Small intestine (tissue), 7 donors: ENCODE results near the gene TRERF1. TPM values are rescaled to one million over a fixed set of nuclear protein-coding genes. Genes with fewer than 3 reads are reported as not detected.
A peak's percentile ranks its signal among the peaks of the same experiment; 100 is the strongest.

ENCODE experiments used
- DNase-seq, 2 donors: peaks; one replicate each; pipeline versions ENCODE4 v3.0.0 to v3.0.0-alpha.2; 2013
- FAIRE-seq: peaks from 2 replicates; lab custom pipeline; 2012; peaks lifted over from hg19 to GRCh38; lab: Jason Lieb, UNC
- H3K27ac ChIP-seq, 3 donors: one replicate each; pipeline ENCODE4 v1.5.1; 2013; ENCODE audit warnings: low read length in 2 of 3, mild to moderate bottlenecking in 2 of 3, control low read depth in 1 of 3, inconsistent platforms in 1 of 3, low read depth in 1 of 3, moderate library complexity in 1 of 3
- H3K27me3 ChIP-seq, 3 donors: one replicate each; pipeline ENCODE4 v1.6.1; 2013; ENCODE audit warnings: low read length in 3 of 3, inconsistent platforms in 1 of 3; ENCODE audit not compliant: control insufficient read depth in 3 of 3, insufficient read depth in 3 of 3
- H3K36me3 ChIP-seq, 3 donors: one replicate each; pipeline ENCODE4 v1.6.1; 2013; ENCODE audit warnings: low read length in 3 of 3, inconsistent platforms in 1 of 3, low read depth in 1 of 3, mild to moderate bottlenecking in 1 of 3, moderate library complexity in 1 of 3; ENCODE audit not compliant: control insufficient read depth in 3 of 3, insufficient read depth in 2 of 3
- H3K4me1 ChIP-seq, 3 donors: one replicate each; pipeline ENCODE4 v1.6.1; 2013; ENCODE audit warnings: low read length in 2 of 3, inconsistent platforms in 1 of 3, low read depth in 1 of 3, mild to moderate bottlenecking in 1 of 3, moderate library complexity in 1 of 3; ENCODE audit not compliant: control insufficient read depth in 3 of 3, insufficient read depth in 2 of 3
- H3K4me3 ChIP-seq, 3 donors: one replicate each; pipeline ENCODE4 v1.5.1; 2013; ENCODE audit warnings: low read length in 3 of 3, control low read depth in 1 of 3, inconsistent platforms in 1 of 3, low read depth in 1 of 3, mild to moderate bottlenecking in 1 of 3, moderate library complexity in 1 of 3
- H3K9me3 ChIP-seq, 2 donors: one replicate each; pipeline ENCODE4 v1.6.1; 2013; ENCODE audit warnings: low read depth in 1 of 2, low read length in 1 of 2; ENCODE audit not compliant: control insufficient read depth in 2 of 2, insufficient read depth in 1 of 2
- WGBS, 3 donors: extraction: QIAGEN DNeasy Blood & Tissue Kit; methylation state at CpG; one replicate each; pipeline ENCODE4 v1.1.7; 2013; 5-methylcytosine and 5-hydroxymethylcytosine counted together
- polyA plus RNA-seq, 4 donors: library from polyadenylated mRNA; stranded (reverse) in 3 of 4; unstranded in 1 of 4; fragments of 200-250 nt in 3 of 4; fragments of 120-200 nt in 1 of 4; gene quantifications; one replicate each; pipeline versions ENCODE4 v1.2.1 to v1.2.3, GENCODE V29; 2013
- donor health status: healthy with polysubstance abuse.
- donor health status: control.
- donor health status: control.
- donor health status: Bipolar disorder and iron deficiency.
- donor health status: healthy.

TRERF1 gene
- polyA plus RNA-seq, 4 donors, result 0.22 to 5.0 (median 2.3) TPM

DNA sequence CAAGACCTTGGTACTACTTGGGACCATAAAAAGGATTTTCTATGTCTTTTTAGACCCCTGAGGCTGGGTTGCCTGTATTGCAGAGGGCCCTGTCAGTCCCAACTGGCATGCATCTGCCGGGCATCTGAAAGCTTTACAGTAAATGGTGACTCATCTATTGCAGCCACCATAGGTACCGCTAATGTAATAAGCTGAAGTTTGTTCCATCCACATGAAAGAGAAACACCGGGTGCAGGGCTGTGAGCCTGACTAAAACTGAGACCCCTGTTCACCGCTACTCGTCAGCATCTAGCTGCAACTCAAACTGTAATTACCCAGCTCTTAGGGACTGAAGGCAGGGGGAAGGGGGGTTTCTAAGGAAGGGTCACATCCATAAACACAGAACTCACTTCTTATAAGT, 49.5 kb downstream of the TRERF1 start:
- no peaks in the 10 kb centered on the region for H3K36me3 ChIP-seq
- H3K4me1 ChIP-seq, result peaks cover 16 to 35% (median 19%) of the 10 kb centered on the region in 3 donors
- DNase-seq, result peak in 1 of 2 donors; percentile 62
- H3K27ac ChIP-seq, result peak overlapping the region in 1 of 3 donors; percentile 17
- 23 to 44% (median 23%) methylated on average over 5 of the region's 5 CpGs for WGBS, 3 donors
- no peak overlapping the region for H3K4me3 ChIP-seq
- no peak for FAIRE-seq
- H3K9me3 ChIP-seq, result no peaks in the 10 kb centered on the region
- H3K27me3 ChIP-seq, result no peaks in the 10 kb centered on the region

- Histone ChIP-seq H3K9me3 (no peaks in the 10 kb centered on the region), H3K27ac (no peak overlapping the region), H3K27me3 (no peaks in the 10 kb centered on the region), H3K36me3 (no peaks in the 10 kb centered on the region), H3K4me3 (no peak overlapping the region), H3K4me1 (peaks cover 16 to 30% (median 16%) of the 10 kb centered on the region in 3 donors)
- FAIRE-seq (no peak), DNase-seq (peak in 1 of 2 donors; percentile 61)
- WGBS, 3 donors, result 56 to 70% (median 69%) methylated on average over 3 of the region's 3 CpGs
These were observed 50.1 kb downstream of the TRERF1 start for GRCh38 chr6:42401613-42401951.

GRCh38 chr6:42400886-42401612, 50.7 kb downstream of the TRERF1 start:
- no peaks in the 10 kb centered on the region for H3K27me3 ChIP-seq
- H3K4me1 ChIP-seq, result peaks cover 16 to 28% (median 16%) of the 10 kb centered on the region in 3 donors
- 83 to 91% (median 83%) methylated on average over 8 of the region's 8 CpGs for WGBS, 3 donors
- no peak overlapping the region for H3K27ac ChIP-seq
- DNase-seq, result no peak
- no peak for FAIRE-seq
- no peaks in the 10 kb centered on the region for H3K9me3 ChIP-seq
- H3K4me3 ChIP-seq, result no peak overlapping the region
- no peaks in the 10 kb centered on the region for H3K36me3 ChIP-seq

DNA sequence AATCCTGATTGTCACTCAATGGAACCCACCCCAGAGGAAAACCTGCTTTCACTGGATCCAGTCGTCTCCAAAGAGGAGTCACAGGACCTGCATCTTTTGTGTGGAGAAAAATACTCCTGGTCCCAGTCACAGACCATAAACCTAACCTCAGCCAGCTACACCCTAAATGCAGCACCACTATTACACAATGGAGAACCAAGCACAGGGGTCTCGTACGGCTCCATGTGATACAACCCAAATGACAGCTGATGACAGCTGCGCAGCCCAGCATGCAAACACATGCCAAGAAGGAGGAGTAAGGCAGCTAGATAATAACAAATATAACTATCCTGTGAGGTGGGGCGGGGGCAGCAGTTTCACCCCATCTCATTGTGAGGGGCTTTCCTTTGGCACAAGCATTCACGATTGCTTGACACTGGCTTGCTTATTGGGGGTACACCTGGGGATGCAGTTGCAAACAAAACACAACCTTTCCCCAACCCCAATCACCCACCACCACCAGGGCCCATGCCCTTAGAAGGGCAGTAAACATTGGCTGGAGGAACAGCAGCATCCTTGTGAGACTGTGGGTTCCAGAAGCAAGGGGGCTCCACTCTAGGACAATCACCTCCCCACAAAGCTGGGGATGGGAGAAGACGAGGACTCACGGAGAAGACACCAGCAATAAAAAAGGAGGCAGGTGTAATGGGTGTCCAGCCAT, 51.5 kb downstream of the TRERF1 start:
- WGBS, 3 donors, result 82 to 91% (median 90%) methylated on average over 8 of the region's 8 CpGs
- DNase-seq, result no peak
- FAIRE-seq, result no peak

DNA sequence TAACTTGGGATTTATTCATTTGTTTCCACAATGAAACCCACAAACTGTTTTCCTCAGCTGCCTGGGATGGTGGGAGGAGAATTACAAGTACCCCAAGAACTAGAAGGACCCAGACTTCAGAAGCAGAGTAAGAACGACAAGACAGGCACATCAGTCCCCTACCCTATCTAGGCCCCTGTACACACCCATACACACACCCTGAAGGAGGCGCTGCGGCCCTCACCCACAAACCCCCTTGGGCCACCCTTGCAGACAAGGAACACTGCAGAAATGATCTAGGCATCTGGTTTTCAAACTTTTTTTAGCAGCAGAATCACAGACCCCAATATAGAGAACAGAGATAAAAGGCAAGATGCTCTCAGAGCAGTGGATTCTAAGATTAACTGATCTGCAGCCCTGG, 55.0 kb downstream of the TRERF1 start:
- 80 to 87% (median 85%) methylated on average over 3 of the region's 3 CpGs for WGBS, 3 donors
- peaks cover 3 to 9% (median 5%) of the 10 kb centered on the region in 3 donors for H3K4me1 ChIP-seq
- no peaks in the 10 kb centered on the region for H3K27me3 ChIP-seq
- FAIRE-seq, result no peak
- no peaks in the 10 kb centered on the region for H3K9me3 ChIP-seq
- no peaks in the 10 kb centered on the region for H3K36me3 ChIP-seq
- no peak for DNase-seq
- H3K27ac ChIP-seq, result no peak overlapping the region
- H3K4me3 ChIP-seq, result no peak overlapping the region

More for the DNA sequence above, 51.5 kb downstream of the TRERF1 start:
- Histone ChIP-seq H3K4me1 (peaks cover 16 to 27% (median 16%) of the 10 kb centered on the region in 3 donors), H3K4me3 (no peak overlapping the region), H3K9me3 (no peaks in the 10 kb centered on the region), H3K36me3 (no peaks in the 10 kb centered on the region), H3K27ac (no peak overlapping the region), H3K27me3 (no peaks in the 10 kb centered on the region)

- Histone ChIP-seq H3K27ac (no peak overlapping the region), H3K27me3 (no peaks in the 10 kb centered on the region), H3K9me3 (no peaks in the 10 kb centered on the region), H3K4me1 (peaks cover 0 to 9% (median 5%) of the 10 kb centered on the region in 3 donors), H3K4me3 (no peak overlapping the region), H3K36me3 (no peaks in the 10 kb centered on the region)
- no peak for FAIRE-seq
- no peak for DNase-seq
- 80 to 94% (median 87%) methylated on average over 10 of the region's 10 CpGs for WGBS, 3 donors
These were observed 56.7 kb downstream of the TRERF1 start for GRCh38 chr6:42394881-42395620.

GRCh38 chr6:42394151-42394550, 57.6 kb downstream of the TRERF1 start:
- H3K4me1 ChIP-seq, result peaks cover 0 to 9% (median 5%) of the 10 kb centered on the region in 3 donors
- no peak overlapping the region for H3K4me3 ChIP-seq
- H3K27me3 ChIP-seq, result no peaks in the 10 kb centered on the region
- H3K36me3 ChIP-seq, result no peaks in the 10 kb centered on the region
- FAIRE-seq (no peak), DNase-seq (no peak)
- no peaks in the 10 kb centered on the region for H3K9me3 ChIP-seq
- H3K27ac ChIP-seq, result no peak overlapping the region
- WGBS, 3 donors, result 80 to 87% (median 82%) methylated on average over 4 of the region's 4 CpGs

- H3K9me3 ChIP-seq, result no peaks in the 10 kb centered on the region
- peak overlapping the region in 2 of 3 donors; percentile 2 to 32 for H3K27ac ChIP-seq
- DNase-seq, result peak; percentile 64 to 87
- no peak for FAIRE-seq
- peaks cover 0 to 9% (median 7%) of the 10 kb centered on the region in 3 donors for H3K4me1 ChIP-seq
- no peaks in the 10 kb centered on the region for H3K27me3 ChIP-seq
- no peak overlapping the region for H3K4me3 ChIP-seq
- WGBS, 3 donors, result 14 to 63% (median 24%) methylated on average over 3 of the region's 3 CpGs
- no peaks in the 10 kb centered on the region for H3K36me3 ChIP-seq
These were observed 58.4 kb downstream of the TRERF1 start for GRCh38 chr6:42393339-42393738.
